Stimulated activated CD8-positive, alpha-beta memory T cell treated with anti-CD3 and anti-CD28 coated beads, Interleukin-4, amount 100 ng/mL, for 48 hours (primary cell): ENCODE results near the gene FNDC5.

Experiments used
- DNase-seq: peaks from one replicate; pipeline ENCODE4 v3.0.0-alpha.2; 2020

The FNDC5 gene

GRCh38 chr1:32897082-32898049 is 26.7 kb upstream of the FNDC5 start:
- DNase-seq = no peak

- DNase-seq = no peak
These were observed 25.7 kb upstream of the FNDC5 start for GRCh38 chr1:32896451-32896850.

GRCh38 chr1:32895325-32896215 is 24.9 kb upstream of the FNDC5 start:
- no peak for DNase-seq

- DNase-seq = no peak
These were observed 24.0 kb upstream of the FNDC5 start for GRCh38 chr1:32894681-32895080.

GRCh38 chr1:32894019-32894600 is 23.4 kb upstream of the FNDC5 start:
- DNase-seq = no peak

GRCh38 chr1:32893198-32894018 is 22.7 kb upstream of the FNDC5 start:
- DNase-seq = peak; percentile 44

- DNase-seq = peak; percentile 78
These were observed 21.9 kb upstream of the FNDC5 start for GRCh38 chr1:32892368-32893197.

- DNase-seq = no peak
These were observed 20.9 kb upstream of the FNDC5 start for GRCh38 chr1:32891630-32892029.

GRCh38 chr1:32891241-32891570 is 20.5 kb upstream of the FNDC5 start:
- no peak for DNase-seq

GRCh38 chr1:32890516-32891240 is 20.0 kb upstream of the FNDC5 start:
- DNase-seq = no peak

- no peak for DNase-seq
These were observed 19.1 kb upstream of the FNDC5 start for GRCh38 chr1:32889731-32890278.

GRCh38 chr1:32888677-32889420 is 18.1 kb upstream of the FNDC5 start:
- no peak for DNase-seq

GRCh38 chr1:32888134-32888533 is 17.4 kb upstream of the FNDC5 start:
- DNase-seq = no peak

- DNase-seq = no peak
These were observed 16.9 kb upstream of the FNDC5 start for GRCh38 chr1:32887623-32888022.

- no peak for DNase-seq
These were observed 16.2 kb upstream of the FNDC5 start for GRCh38 chr1:32886828-32887414.

GRCh38 chr1:32886004-32886827 is 15.5 kb upstream of the FNDC5 start, which contains the start of gene HPCA:
Gene HPCA (plus strand): TSS chr1:32886491. CDS start chr1:32888899, 2,408 bp downstream.
- peak; percentile 75 for DNase-seq

GRCh38 chr1:32885676-32886003 is 14.9 kb upstream of the FNDC5 start:
- DNase-seq = no peak

- DNase-seq = no peak
These were observed 14.0 kb upstream of the FNDC5 start for GRCh38 chr1:32884726-32885125.

- no peak for DNase-seq
These were observed 13.3 kb upstream of the FNDC5 start for GRCh38 chr1:32884032-32884372.
